ENCODE results near the gene ZGPAT. TPM values are rescaled to one million over a fixed set of nuclear protein-coding genes. Genes with fewer than 3 reads are reported as not detected.

The ZGPAT gene
- total RNA-seq, 1 donor from 2014 or later: 19.2 TPM

DNA sequence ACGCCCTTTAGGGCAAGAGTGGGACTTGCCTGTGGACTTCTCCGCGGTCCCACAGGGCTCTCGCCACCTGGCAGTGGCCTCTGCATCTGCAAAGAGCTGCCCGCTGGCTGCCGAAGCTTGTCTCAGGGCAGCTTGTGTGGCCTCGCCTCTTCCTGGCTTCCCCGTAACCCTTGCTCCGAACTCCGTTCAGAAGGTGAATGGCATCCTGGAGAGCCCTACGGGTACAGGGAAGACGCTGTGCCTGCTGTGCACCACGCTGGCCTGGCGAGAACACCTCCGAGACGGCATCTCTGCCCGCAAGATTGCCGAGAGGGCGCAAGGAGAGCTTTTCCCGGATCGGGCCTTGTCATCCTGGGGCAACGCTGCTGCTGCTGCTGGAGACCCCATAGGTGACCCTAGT lies 46.7 kb upstream of the ZGPAT start:
- DNase-seq (ENCODE audit: low spot score): peak; percentile 83
- no peak overlapping the region for H3K4me3 Mint-ChIP-seq (ENCODE audit: unreplicated experiment)
- H3K27ac Mint-ChIP-seq (ENCODE audit: unreplicated experiment): no peak overlapping the region
- peaks cover 20% of the 10 kb centered on the region for H3K4me1 Mint-ChIP-seq (ENCODE audit: low read depth)
- H3K9me3 Mint-ChIP-seq (ENCODE audit: low read depth): no peaks in the 10 kb centered on the region
- peaks cover 7% of the 10 kb centered on the region for H3K36me3 Mint-ChIP-seq (ENCODE audit: low read depth)
- no peaks in the 10 kb centered on the region for H3K27me3 Mint-ChIP-seq (ENCODE audit: low read depth)
- TF ChIP-seq, protein P1, sequence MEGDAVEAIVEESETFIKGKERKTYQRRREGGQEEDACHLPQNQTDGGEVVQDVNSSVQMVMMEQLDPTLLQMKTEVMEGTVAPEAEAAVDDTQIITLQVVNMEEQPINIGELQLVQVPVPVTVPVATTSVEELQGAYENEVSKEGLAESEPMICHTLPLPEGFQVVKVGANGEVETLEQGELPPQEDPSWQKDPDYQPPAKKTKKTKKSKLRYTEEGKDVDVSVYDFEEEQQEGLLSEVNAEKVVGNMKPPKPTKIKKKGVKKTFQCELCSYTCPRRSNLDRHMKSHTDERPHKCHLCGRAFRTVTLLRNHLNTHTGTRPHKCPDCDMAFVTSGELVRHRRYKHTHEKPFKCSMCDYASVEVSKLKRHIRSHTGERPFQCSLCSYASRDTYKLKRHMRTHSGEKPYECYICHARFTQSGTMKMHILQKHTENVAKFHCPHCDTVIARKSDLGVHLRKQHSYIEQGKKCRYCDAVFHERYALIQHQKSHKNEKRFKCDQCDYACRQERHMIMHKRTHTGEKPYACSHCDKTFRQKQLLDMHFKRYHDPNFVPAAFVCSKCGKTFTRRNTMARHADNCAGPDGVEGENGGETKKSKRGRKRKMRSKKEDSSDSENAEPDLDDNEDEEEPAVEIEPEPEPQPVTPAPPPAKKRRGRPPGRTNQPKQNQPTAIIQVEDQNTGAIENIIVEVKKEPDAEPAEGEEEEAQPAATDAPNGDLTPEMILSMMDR (IDR thresholded peaks at IDR 0.05): no peak

DNA sequence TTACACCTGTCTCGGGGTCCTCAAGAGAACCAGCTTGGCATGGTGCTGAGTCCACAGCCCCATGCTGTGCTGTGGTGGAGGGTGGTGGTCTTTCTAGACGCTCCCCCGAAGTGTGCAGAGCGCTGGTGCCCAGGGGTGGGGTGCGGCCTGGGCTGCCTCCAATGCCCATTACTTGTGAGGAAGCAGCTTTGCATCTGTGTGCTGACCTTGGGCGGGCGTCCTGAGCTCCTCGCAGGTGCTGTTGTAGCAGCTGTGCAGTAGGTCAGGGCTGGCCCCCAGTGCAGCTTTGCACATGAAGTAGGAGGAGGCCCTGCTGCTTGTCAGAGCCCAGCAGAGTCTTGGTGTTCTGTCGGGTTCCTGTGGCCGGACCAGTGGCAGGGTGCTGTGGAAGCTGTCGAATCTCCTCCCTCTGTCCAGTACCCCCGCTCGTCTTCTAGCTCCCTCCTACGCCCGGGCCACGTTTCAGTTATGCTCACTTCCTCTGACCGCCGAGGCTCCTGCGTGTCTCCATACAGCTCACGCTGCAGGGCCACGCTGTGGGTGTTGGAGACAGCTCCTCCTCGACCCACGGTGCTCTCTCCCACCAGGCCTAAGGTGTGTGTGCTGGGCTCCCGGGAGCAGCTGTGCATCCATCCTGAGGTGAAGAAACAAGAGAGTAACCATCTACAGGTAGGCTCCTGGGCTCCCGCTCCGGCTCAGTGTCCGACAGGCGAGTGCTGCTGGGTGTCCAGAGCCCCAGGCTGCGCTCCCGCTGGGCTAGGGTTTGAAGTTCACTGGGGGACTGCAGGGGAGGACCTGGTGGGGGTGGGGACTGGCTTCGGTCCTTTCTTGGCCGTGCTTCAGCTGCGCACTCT lies 45.7 kb upstream of the ZGPAT start:
- TF ChIP-seq, protein P1 (IDR thresholded peaks at IDR 0.05): no peak
- Mint-ChIP-seq H3K27me3 (ENCODE audit: low read depth) (no peaks in the 10 kb centered on the region), H3K9me3 (ENCODE audit: low read depth) (no peaks in the 10 kb centered on the region), H3K4me3 (ENCODE audit: unreplicated experiment) (no peak overlapping the region), H3K36me3 (ENCODE audit: low read depth) (peaks cover 12% of the 10 kb centered on the region), H3K4me1 (ENCODE audit: low read depth) (peaks cover 20% of the 10 kb centered on the region), H3K27ac (ENCODE audit: unreplicated experiment) (no peak overlapping the region)
- DNase-seq (ENCODE audit: low spot score): peak; percentile 93

DNA sequence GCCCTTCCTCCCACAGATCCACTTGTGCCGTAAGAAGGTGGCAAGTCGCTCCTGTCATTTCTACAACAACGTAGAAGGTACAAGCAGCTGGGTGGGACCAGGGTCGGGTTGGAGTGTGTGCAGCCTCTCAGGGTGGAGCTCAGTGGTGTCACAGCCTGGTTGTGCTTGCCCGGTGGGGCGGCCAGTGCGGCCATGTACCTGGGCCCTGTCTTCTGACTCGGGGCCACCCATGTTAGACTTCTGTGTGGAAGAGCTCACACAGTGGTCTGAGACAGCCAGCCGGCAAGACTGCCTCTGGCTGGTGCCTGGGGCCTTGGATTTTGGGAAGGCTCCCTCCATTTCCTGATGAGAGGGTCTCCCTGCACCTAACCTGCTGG lies 45.0 kb upstream of the ZGPAT start:
- H3K4me1 Mint-ChIP-seq (ENCODE audit: low read depth): peaks cover 17% of the 10 kb centered on the region
- peaks cover 12% of the 10 kb centered on the region for H3K36me3 Mint-ChIP-seq (ENCODE audit: low read depth)
- TF ChIP-seq, protein P1 (IDR thresholded peaks at IDR 0.05): no peak
- H3K27me3 Mint-ChIP-seq (ENCODE audit: low read depth): no peaks in the 10 kb centered on the region
- no peak for DNase-seq (ENCODE audit: low spot score)
- no peaks in the 10 kb centered on the region for H3K9me3 Mint-ChIP-seq (ENCODE audit: low read depth)
- no peak overlapping the region for H3K4me3 Mint-ChIP-seq (ENCODE audit: unreplicated experiment)
- H3K27ac Mint-ChIP-seq (ENCODE audit: unreplicated experiment): no peak overlapping the region

DNA sequence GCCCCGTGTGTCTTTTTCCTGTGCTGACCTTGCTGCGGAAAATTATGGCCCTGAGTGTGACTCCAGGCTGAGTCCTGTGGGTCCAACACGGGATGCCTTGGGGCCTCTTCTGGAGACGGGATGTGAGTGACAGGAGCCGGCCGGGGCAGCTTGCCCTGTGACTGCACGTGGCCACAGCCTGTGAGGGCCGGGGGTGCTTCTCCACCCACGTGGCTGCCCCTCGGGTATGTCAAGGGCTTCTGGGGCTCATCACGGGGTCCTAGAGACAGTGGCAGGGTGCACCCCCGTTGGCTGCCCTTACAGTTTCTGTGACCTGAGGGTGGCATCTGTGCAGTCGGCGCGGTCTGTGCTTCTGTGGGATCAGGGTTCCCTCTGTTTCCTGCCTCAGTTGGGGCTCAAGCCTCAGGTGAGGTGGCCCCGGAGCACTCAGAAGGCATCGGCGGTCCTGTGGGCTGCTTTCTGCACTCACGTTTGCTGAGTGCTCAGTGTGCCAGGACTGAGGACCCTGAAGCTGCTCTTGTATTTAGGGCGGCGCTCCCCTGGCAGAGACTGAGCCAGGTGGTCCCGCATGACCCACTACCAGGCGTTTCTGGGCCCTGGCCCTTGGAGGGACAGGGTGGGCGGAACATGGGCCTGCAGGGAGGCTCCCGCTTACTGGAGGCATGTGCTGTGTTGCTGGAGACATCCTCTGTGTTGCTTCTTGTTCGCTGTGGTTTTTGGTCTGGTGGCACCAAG lies 44.3 kb upstream of the ZGPAT start:
- peaks cover 16% of the 10 kb centered on the region for H3K36me3 Mint-ChIP-seq (ENCODE audit: low read depth)
- H3K27me3 Mint-ChIP-seq (ENCODE audit: low read depth): no peaks in the 10 kb centered on the region
- TF ChIP-seq, protein P1 (IDR thresholded peaks at IDR 0.05): no peak
- H3K4me3 Mint-ChIP-seq (ENCODE audit: unreplicated experiment): no peak overlapping the region
- no peaks in the 10 kb centered on the region for H3K9me3 Mint-ChIP-seq (ENCODE audit: low read depth)
- H3K27ac Mint-ChIP-seq (ENCODE audit: unreplicated experiment): no peak overlapping the region
- DNase-seq (ENCODE audit: low spot score): no peak
- H3K4me1 Mint-ChIP-seq (ENCODE audit: low read depth): peaks cover 13% of the 10 kb centered on the region

DNA sequence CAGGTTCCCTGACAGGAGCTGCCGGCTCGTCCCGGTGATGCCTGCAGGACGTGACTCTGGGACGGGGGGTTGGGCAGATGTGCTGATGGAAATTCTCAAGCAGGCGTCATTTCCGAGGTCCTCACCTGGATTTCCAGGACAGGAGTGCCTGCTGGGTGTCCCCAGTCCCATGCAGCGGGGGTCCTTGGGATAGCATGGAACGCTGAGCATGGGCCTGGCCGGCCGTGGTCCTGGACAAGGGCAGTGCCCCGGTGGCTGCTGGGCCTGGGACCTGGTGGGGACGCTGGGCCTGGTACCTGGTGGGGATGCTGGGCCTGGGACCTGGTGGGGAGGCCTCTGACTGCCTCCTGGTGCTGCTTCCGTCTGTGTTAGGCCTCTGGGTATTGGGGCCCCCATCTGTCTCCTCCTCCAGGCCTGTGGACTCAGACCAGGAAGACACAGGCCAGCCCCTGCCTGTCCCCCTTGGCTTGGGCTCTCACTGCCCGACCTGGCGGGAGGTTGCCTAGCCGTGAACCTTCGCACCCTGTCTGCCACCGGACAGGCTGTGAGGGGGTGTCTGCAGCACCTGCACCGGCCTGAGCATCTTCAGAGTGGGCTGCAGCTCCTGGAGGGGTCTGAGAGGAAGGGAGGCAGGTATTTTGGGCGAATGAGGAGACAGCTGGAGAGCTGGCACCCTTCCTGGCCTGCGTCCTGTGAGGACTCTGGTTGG lies 43.5 kb upstream of the ZGPAT start:
- peaks cover 7% of the 10 kb centered on the region for H3K4me1 Mint-ChIP-seq (ENCODE audit: low read depth)
- no peaks in the 10 kb centered on the region for H3K9me3 Mint-ChIP-seq (ENCODE audit: low read depth)
- DNase-seq (ENCODE audit: low spot score): peak; percentile 67
- H3K27me3 Mint-ChIP-seq (ENCODE audit: low read depth): no peaks in the 10 kb centered on the region
- no peak overlapping the region for H3K27ac Mint-ChIP-seq (ENCODE audit: unreplicated experiment)
- TF ChIP-seq, protein P1 (IDR thresholded peaks at IDR 0.05): no peak
- H3K36me3 Mint-ChIP-seq (ENCODE audit: low read depth): peaks cover 21% of the 10 kb centered on the region
- no peak overlapping the region for H3K4me3 Mint-ChIP-seq (ENCODE audit: unreplicated experiment)

All from chondrocyte (in vitro differentiated cells).